Gastroesophageal sphincter (tissue), 3 donors: Measurements from ENCODE around the gene CCDC187.

ENCODE experiments used
- CTCF ChIP-seq, 4 experiments: fragments of 200-600 bp in 2 of 4; fragments of 450-650 bp in 2 of 4; sonication (generic) in 1 of 4; IDR thresholded peaks; one replicate each; pipeline ENCODE4 v1.5.1; 2017 to 2019; ENCODE audit warnings: antibody characterized with exemption in 4 of 4, mild to moderate bottlenecking in 2 of 4, moderate library complexity in 2 of 4
- EP300 ChIP-seq: sonication (generic); formaldehyde crosslinking; IDR thresholded peaks from one replicate; pipeline ENCODE4 v1.6.1; 2017; ENCODE audit warnings: antibody characterized with exemption, mild to moderate bottlenecking
- POLR2A ChIP-seq, 2 donors: fragments of 450-650 bp; IDR thresholded peaks; one replicate each; pipeline ENCODE4 v1.6.1; 2017; ENCODE audit warnings: antibody characterized with exemption in 2 of 2, mild to moderate bottlenecking in 2 of 2, moderate library complexity in 1 of 2

DNA sequence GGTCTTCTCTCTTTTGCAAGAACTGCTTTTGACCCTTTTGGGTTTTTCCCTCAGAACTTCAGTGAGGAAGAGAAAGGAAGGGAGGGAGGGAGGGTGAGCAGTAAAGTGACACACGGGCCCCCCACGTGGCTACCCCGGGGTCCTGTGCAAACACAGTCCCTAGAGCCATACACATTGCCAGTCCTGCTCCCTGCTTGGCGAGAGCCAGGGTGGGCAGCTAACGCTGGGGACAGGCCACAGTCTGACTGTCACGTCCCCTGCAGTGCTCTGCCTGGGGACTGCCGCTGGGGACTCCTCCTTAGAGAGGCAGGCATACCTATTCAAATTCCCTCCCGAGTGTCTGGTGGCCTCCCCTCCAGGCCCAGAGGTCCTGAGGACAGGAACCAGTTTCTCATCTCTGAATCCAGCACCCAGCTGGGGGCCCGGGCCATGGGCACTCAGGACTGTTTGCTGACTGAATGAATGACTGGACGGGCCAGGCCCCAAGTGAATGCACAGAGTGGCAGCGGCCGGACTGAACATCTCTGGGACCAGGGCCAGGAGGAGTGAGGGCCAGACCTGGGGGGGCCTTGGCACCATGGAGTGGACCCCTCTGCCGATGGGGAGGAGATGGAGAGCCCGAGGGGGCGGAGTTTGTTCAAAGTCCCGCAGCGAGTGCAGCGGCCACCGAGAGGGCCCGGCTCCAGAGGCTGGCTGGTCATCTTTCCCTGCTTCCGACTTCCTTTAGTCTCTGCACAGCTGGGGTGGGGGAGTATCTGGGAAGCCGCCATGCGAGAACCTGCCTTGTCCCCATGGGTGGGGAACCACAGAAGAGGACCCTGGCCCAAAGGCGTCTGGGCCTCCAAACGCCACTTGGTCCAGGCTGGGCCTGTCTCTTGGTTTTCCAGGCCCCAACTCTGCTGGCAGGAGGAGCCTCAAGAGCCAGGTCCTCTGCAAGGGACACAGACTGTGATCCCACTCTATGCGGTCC is 5.8 kb downstream of the CCDC187 start:
- no peak for TF ChIP-seq CTCF (IDR thresholded peaks at IDR 0.05)
- no peak for TF ChIP-seq EP300
- no peak for TF ChIP-seq POLR2A (IDR thresholded peaks at IDR 0.05)
